ENCODE measurements around the gene PLEKHA7.
A peak's percentile ranks its signal among the peaks of the same experiment; 100 is the strongest.

Gene PLEKHA7

GRCh38 chr11:16804104-16804947 lies 209.9 kb downstream of the PLEKHA7 start:
- DNase-seq, result no peak

GRCh38 chr11:16801288-16801980 lies 212.8 kb downstream of the PLEKHA7 start:
- no peak for DNase-seq

GRCh38 chr11:16800382-16800781 lies 213.8 kb downstream of the PLEKHA7 start:
- DNase-seq, result no peak

GRCh38 chr11:16799890-16800289 lies 214.3 kb downstream of the PLEKHA7 start:
- no peak for DNase-seq

- DNase-seq, result no peak
Measured at GRCh38 chr11:16799221-16799620, 215.0 kb downstream of the PLEKHA7 start.

- DNase-seq, result no peak
Measured at GRCh38 chr11:16797776-16798175, 216.4 kb downstream of the PLEKHA7 start.

GRCh38 chr11:16796311-16796710 lies 217.9 kb downstream of the PLEKHA7 start:
- DNase-seq, result no peak

- no peak for DNase-seq
Measured at GRCh38 chr11:16795146-16795545, 219.1 kb downstream of the PLEKHA7 start.

GRCh38 chr11:16794047-16794818 lies 220.0 kb downstream of the PLEKHA7 start:
- DNase-seq, result no peak

GRCh38 chr11:16793511-16793910 lies 220.7 kb downstream of the PLEKHA7 start:
- no peak for DNase-seq

GRCh38 chr11:16793009-16793408 lies 221.2 kb downstream of the PLEKHA7 start:
- no peak for DNase-seq

GRCh38 chr11:16792426-16792825 lies 221.8 kb downstream of the PLEKHA7 start:
- no peak for DNase-seq

- DNase-seq, result no peak
Measured at GRCh38 chr11:16791191-16791961, 222.8 kb downstream of the PLEKHA7 start.

- no peak for DNase-seq
Measured at GRCh38 chr11:16790486-16791190, 223.6 kb downstream of the PLEKHA7 start.

- no peak for DNase-seq
Measured at GRCh38 chr11:16789560-16790485, 224.4 kb downstream of the PLEKHA7 start.

GRCh38 chr11:16789063-16789420 lies 225.2 kb downstream of the PLEKHA7 start:
- DNase-seq, result no peak

GRCh38 chr11:16788141-16789062 lies 225.8 kb downstream of the PLEKHA7 start:
- peak; percentile 55 for DNase-seq

GRCh38 chr11:16787035-16787742 lies 227.0 kb downstream of the PLEKHA7 start:
- no peak for DNase-seq

- no peak for DNase-seq
Measured at GRCh38 chr11:16786131-16786530, 228.1 kb downstream of the PLEKHA7 start.

Measured in stimulated activated CD4-positive, alpha-beta T cell treated with anti-CD3 and anti-CD28 coated beads, Interleukin-1b, Interleukin-23, amount 100 ng/mL, for 48 hours (primary cell).